ENCODE data around the gene LRTM2.

Gene LRTM2

DNA sequence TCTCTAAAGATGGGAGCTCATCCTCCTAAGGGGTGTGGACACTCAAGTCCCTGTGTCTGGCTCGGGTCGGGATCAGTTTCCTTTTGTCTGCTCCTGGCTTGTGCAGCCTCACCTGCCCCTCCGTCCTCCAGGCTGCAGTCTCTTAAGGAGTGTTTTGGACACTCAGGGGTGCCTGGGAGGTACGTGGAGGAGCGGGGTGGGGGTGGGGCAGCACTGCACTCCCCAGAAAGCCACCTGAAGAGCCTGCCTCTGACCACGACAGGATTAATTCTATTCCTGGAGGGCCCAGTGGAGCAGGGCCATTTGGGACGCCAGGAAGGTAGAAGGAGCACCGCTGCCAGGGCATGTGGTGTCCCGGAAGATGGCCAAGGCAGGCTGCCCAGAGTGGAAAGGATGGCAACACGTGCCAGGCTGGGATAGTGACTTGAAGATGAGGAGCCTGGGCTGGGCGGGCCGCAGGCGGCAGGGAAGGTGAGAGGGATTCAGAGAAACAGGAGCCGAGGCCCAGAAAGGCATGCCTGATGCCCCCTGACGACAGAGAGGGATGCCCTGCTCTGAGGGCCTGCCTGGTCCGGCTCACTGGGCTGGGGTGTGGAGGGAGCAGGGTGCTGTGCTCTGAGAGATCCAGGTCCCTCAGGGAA is 14.8 kb upstream of the LRTM2 start:
- TF ChIP-seq SIN3A (IDR thresholded peaks at IDR 0.05; ENCODE audit: borderline replicate concordance, insufficient read depth, low read length), result no peak
- TF ChIP-seq, protein P1, sequence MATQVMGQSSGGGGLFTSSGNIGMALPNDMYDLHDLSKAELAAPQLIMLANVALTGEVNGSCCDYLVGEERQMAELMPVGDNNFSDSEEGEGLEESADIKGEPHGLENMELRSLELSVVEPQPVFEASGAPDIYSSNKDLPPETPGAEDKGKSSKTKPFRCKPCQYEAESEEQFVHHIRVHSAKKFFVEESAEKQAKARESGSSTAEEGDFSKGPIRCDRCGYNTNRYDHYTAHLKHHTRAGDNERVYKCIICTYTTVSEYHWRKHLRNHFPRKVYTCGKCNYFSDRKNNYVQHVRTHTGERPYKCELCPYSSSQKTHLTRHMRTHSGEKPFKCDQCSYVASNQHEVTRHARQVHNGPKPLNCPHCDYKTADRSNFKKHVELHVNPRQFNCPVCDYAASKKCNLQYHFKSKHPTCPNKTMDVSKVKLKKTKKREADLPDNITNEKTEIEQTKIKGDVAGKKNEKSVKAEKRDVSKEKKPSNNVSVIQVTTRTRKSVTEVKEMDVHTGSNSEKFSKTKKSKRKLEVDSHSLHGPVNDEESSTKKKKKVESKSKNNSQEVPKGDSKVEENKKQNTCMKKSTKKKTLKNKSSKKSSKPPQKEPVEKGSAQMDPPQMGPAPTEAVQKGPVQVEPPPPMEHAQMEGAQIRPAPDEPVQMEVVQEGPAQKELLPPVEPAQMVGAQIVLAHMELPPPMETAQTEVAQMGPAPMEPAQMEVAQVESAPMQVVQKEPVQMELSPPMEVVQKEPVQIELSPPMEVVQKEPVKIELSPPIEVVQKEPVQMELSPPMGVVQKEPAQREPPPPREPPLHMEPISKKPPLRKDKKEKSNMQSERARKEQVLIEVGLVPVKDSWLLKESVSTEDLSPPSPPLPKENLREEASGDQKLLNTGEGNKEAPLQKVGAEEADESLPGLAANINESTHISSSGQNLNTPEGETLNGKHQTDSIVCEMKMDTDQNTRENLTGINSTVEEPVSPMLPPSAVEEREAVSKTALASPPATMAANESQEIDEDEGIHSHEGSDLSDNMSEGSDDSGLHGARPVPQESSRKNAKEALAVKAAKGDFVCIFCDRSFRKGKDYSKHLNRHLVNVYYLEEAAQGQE (IDR thresholded peaks at IDR 0.05; ENCODE audit: insufficient read depth in 1 of 2, low read depth in 2 of 2, low read length in 2 of 2), result no peak
- TF ChIP-seq POLR2AphosphoS5 (IDR thresholded peaks at IDR 0.05; ENCODE audit: low read depth, low read length), result no peak
- no peak for TF ChIP-seq TAF1 (IDR thresholded peaks at IDR 0.05; ENCODE audit: borderline replicate concordance, insufficient read depth, low read length)
- TF ChIP-seq FOXP2 (optimal IDR thresholded peaks at IDR 0.05; ENCODE audit: borderline replicate concordance, extremely low read depth, extremely low read length, insufficient read depth), result no peak

DNA sequence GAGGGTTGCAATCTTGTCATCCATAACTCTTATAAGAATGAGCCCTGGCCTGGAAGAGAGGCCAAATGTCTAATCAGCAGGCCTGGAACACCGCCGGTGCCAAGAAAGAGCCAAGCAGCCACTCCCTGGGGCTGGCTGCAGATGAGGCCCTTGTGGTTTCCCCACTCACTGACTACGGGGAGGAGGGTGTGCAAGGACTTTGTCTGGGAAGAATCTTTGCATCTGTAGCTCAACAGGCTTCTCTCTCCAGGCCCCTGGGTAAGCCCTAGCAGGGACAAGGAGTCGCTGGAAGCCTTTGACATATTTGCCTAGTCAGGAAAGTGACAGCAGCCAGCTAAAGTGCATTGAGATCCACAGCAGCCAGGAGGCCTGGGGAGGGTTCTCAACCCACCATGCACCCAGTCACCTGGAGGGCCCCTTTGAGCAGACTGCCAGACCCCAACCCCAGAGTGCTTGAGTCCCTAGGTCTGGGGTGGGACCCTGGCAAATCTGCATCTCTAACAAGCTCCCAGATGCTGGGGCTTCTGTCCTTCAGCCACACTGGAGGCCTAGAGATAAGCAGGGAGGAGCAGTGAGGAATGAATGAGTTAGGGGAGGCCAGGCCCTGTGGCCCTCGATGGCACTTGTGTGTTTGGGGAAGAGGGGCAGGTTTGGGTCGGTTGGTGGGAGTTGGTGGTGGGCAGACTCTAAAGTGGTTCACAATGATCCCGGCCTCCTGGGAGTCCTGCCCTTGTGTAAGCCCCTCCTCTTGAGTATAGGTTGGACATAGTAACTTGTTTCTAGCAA is 13.9 kb upstream of the LRTM2 start:
- TF ChIP-seq FOXP2 (optimal IDR thresholded peaks at IDR 0.05; ENCODE audit: borderline replicate concordance, extremely low read depth, extremely low read length, insufficient read depth), result no peak
- no peak for TF ChIP-seq POLR2AphosphoS5 (IDR thresholded peaks at IDR 0.05; ENCODE audit: low read depth, low read length)
- TF ChIP-seq SIN3A (IDR thresholded peaks at IDR 0.05; ENCODE audit: borderline replicate concordance, insufficient read depth, low read length), result no peak
- TF ChIP-seq, protein P1 (IDR thresholded peaks at IDR 0.05; ENCODE audit: insufficient read depth in 1 of 2, low read depth in 2 of 2, low read length in 2 of 2), result no peak
- TF ChIP-seq TAF1 (IDR thresholded peaks at IDR 0.05; ENCODE audit: borderline replicate concordance, insufficient read depth, low read length), result no peak

DNA sequence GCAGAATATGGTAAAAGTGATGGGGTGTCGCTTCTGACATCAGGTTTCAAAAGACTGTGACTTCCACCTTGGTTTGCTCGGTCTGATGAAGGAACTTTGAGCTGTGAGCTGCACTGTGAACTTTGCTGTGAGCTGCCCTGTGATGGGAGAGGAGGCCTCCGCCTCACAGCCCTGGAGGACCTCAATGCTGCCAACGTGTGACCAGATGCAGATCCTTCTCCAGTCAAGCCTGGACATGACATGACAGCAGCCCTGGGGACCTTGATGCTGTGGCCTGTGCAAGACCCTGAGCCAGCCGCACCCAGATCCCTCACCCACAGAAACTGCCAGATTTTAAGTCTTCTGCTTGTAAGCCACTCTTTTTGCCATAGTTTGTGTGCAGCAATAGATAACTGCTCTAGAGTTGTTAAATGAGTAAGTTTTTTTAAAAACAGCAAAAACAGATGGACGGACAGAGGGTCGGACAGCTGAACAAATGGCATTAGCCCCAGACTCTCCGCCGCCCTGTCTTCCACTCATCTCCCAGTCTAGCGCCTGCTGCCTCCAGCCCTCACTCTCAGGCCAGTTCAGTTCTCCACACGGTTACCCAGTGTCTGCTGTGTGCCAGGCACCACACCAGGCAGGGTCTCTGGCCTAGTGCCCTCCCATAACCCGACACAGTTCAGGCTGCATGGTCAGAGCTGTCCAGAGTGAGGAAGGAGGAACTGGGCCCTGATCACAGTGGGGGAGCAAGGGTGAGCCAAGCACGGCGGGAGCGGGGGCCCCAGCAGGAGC is 13.1 kb upstream of the LRTM2 start:
- TF ChIP-seq FOXP2 (optimal IDR thresholded peaks at IDR 0.05; ENCODE audit: borderline replicate concordance, extremely low read depth, extremely low read length, insufficient read depth), result no peak

DNA sequence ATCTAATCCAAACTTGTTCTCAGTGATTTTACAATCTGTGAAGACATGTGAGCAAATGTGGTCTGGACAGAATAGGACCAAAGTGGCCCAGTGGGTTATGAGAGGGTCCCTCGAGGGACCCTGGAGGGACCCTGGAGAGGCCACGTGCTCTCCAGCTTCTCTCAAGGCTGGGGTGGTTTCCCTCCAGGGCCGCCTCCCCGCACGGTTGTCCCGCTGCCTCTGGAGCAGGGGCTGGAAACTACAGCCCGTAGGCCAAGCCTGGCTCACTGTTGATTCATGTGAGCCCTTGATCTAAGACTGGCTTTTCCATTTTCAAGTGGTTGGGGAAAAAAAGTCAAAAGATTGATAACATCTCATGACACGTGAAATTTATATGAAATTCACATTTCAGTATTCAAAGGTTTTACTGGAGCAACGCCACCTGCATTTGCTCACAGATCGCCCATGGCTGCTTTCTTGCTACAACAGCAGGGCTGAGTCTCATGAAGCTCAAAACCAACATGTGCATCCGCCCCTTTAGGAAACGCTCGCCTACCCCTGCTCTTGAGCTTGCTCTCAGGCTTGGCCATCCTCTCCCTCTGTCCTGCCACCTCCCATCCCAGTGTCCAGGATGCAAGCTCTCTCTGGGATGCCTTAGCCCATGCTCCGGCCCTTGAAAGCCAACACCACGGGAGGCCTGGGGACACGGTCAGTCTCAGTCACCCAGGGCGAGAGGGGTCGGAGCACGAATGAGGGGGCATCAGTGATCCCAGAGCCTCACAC is 12.1 kb upstream of the LRTM2 start:
- TF ChIP-seq POLR2AphosphoS5 (IDR thresholded peaks at IDR 0.05; ENCODE audit: low read depth, low read length), result no peak
- TF ChIP-seq, protein P1 (IDR thresholded peaks at IDR 0.05; ENCODE audit: insufficient read depth in 1 of 2, low read depth in 2 of 2, low read length in 2 of 2), result no peak

DNA sequence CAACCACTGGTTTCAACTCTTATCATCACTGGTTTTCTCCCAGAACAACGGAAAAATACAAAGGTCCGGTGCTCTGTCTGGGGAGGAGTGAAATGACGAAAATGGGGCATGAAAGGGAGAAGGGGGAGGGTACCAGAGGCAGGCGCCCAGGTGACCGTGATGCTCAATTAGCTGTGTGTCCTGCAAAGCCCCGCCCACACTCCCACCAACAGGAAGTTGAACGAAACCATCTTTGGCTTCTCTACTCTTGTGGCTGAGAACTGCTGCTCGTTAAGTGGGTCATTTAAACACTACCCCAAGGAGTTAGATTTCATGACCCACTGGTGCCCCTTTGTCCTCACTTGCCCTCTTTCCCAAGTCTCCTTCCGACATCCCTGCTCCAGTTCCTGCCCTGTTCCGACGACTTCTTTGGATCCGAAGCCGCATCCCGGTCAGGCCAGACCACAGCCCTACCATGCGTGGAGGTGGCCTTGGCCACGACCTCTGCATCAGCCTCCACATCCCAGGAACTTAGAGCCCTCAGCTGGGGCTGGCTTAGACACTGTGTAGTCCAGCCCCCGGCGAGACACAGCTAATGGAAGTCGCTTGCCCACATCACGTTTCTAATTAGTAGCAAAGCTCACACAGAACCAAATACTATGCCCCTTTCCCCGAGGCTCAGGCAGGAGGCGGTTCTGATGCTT is 11.4 kb upstream of the LRTM2 start:
- no peak for TF ChIP-seq FOXP2 (optimal IDR thresholded peaks at IDR 0.05; ENCODE audit: borderline replicate concordance, extremely low read depth, extremely low read length, insufficient read depth)
- TF ChIP-seq, protein P1 (IDR thresholded peaks at IDR 0.05; ENCODE audit: insufficient read depth in 1 of 2, low read depth in 2 of 2, low read length in 2 of 2), result no peak
- no peak for TF ChIP-seq TAF1 (IDR thresholded peaks at IDR 0.05; ENCODE audit: borderline replicate concordance, insufficient read depth, low read length)
- no peak for TF ChIP-seq POLR2AphosphoS5 (IDR thresholded peaks at IDR 0.05; ENCODE audit: low read depth, low read length)
- TF ChIP-seq SIN3A (IDR thresholded peaks at IDR 0.05; ENCODE audit: borderline replicate concordance, insufficient read depth, low read length), result no peak

Measured in PFSK-1 (cell line).